CD14-positive monocyte (primary cell): ENCODE measurements around the gene DPF3. TPM values are rescaled to one million over a fixed set of nuclear protein-coding genes. Genes with fewer than 3 reads are reported as not detected.

Experiments used
- DNase-seq, 3 donors: peaks; one replicate each; pipeline ENCODE4 v3.0.0-alpha.2; 2011 to 2022
- H2AFZ ChIP-seq: 2 replicates; pipeline ENCODE4 v1.6.0; 2012; ENCODE audit warnings: mild to moderate bottlenecking, low read depth, low read length, inconsistent platforms; ENCODE audit not compliant: insufficient read depth, poor library complexity, severe bottlenecking
- H3K27ac ChIP-seq, 2 donors: 1 replicate in 1 of 2; 2 replicates in 1 of 2; pipeline ENCODE4 v1.5.1; 2012 to 2013; ENCODE audit warnings: low read length in 2 of 2, control low read depth in 1 of 2, inconsistent platforms in 1 of 2, low read depth in 1 of 2, mild to moderate bottlenecking in 1 of 2
- H3K27me3 ChIP-seq, 2 donors: one replicate each; pipeline versions ENCODE4 v1.6.0 to v1.6.1; 2011 to 2013; ENCODE audit warnings: low read length in 2 of 2; ENCODE audit not compliant: control insufficient read depth in 2 of 2, insufficient read depth in 2 of 2
- H3K36me3 ChIP-seq, 2 donors: replicated peaks in 1 of 2; 1 replicate in 1 of 2; 2 replicates in 1 of 2; pipeline versions ENCODE4 v1.5.1 to v1.6.1; 2012 to 2013; ENCODE audit warnings: low read length in 2 of 2, control low read depth in 1 of 2, inconsistent platforms in 1 of 2, mild to moderate bottlenecking in 1 of 2; ENCODE audit not compliant: insufficient read depth in 2 of 2, control insufficient read depth in 1 of 2
- H3K4me1 ChIP-seq, 2 donors: 1 replicate in 1 of 2; 2 replicates in 1 of 2; pipeline versions ENCODE4 v1.5.1 to v1.6.1; 2012 to 2013; ENCODE audit warnings: low read length in 2 of 2, control low read depth in 1 of 2, inconsistent platforms in 1 of 2, mild to moderate bottlenecking in 1 of 2, moderate library complexity in 1 of 2; ENCODE audit not compliant: insufficient read depth in 2 of 2, control insufficient read depth in 1 of 2
- H3K4me2 ChIP-seq: replicated peaks from 2 replicates; pipeline ENCODE3; 2012; ENCODE audit warnings: low read length, moderate library complexity, mild to moderate bottlenecking; ENCODE audit not compliant: poor library complexity, severe bottlenecking; ENCODE audit errors: extremely low read depth
- H3K4me3 ChIP-seq, 3 experiments: fragments of 200-600 bp in 1 of 3; sonication (generic) in 1 of 3; replicated peaks in 1 of 3; 1 replicate in 2 of 3; 2 replicates in 1 of 3; pipeline ENCODE4 v1.5.1; 2011 to 2013; ENCODE audit warnings: low read length in 3 of 3, mild to moderate bottlenecking in 3 of 3, control low read depth in 2 of 3, low read depth in 2 of 3, inconsistent platforms in 1 of 3, moderate library complexity in 1 of 3
- H3K79me2 ChIP-seq: 2 replicates; pipeline ENCODE4 v1.6.0; 2012; ENCODE audit warnings: mild to moderate bottlenecking, control low read depth, inconsistent platforms, low read length, moderate library complexity; ENCODE audit not compliant: insufficient read depth
- H3K9ac ChIP-seq: 2 replicates; pipeline ENCODE4 v1.6.0; 2017; ENCODE audit warnings: low read length, mild to moderate bottlenecking; ENCODE audit not compliant: insufficient read depth, poor library complexity, severe bottlenecking
- H3K9me3 ChIP-seq, 2 donors: replicated peaks in 1 of 2; 1 replicate in 1 of 2; 2 replicates in 1 of 2; pipeline versions ENCODE4 v1.5.1 to v1.6.1; 2012 to 2013; ENCODE audit warnings: low read length in 2 of 2, control low read depth in 1 of 2; ENCODE audit not compliant: control insufficient read depth in 1 of 2, insufficient read depth in 1 of 2
- H4K20me1 ChIP-seq: 2 replicates; pipeline ENCODE4 v1.6.0; 2012; ENCODE audit warnings: mild to moderate bottlenecking, low read length, control low read depth, moderate library complexity; ENCODE audit not compliant: insufficient read depth
- H3K27ac Mint-ChIP-seq, 7 donors: one replicate each; pipeline ENCODE4 v1.8.0; 2020; ENCODE audit warnings: mild to moderate bottlenecking in 7 of 7, mixed read lengths in 7 of 7, moderate library complexity in 6 of 7, inconsistent platforms in 2 of 7
- H3K27me3 Mint-ChIP-seq, 3 donors: one replicate each; pipeline ENCODE4 v1.8.0; 2021 to 2022; ENCODE audit warnings: low read depth in 3 of 3, mild to moderate bottlenecking in 3 of 3, mixed read lengths in 3 of 3, moderate library complexity in 3 of 3, inconsistent platforms in 1 of 3
- H3K36me3 Mint-ChIP-seq, 2 donors: one replicate each; pipeline ENCODE4 v1.8.0; 2020; ENCODE audit warnings: mixed read lengths in 2 of 2, inconsistent platforms in 1 of 2, mild to moderate bottlenecking in 1 of 2
- H3K4me1 Mint-ChIP-seq: one replicate; pipeline ENCODE4 v1.8.0; 2020; ENCODE audit warnings: mild to moderate bottlenecking, mixed read lengths
- H3K4me3 Mint-ChIP-seq, 2 donors: one replicate each; pipeline ENCODE4 v1.8.0; 2020; ENCODE audit warnings: mild to moderate bottlenecking in 2 of 2, mixed read lengths in 2 of 2, moderate library complexity in 1 of 2
- H3K9me3 Mint-ChIP-seq, 7 donors: one replicate each; pipeline ENCODE4 v1.8.0; 2020 to 2022; ENCODE audit warnings: mixed read lengths in 7 of 7, mild to moderate bottlenecking in 6 of 7, moderate library complexity in 6 of 7, inconsistent platforms in 2 of 7
- WGBS: methylation state at CpG from one replicate; pipeline ENCODE4 v1.1.5; 2013; ENCODE audit warnings: missing lambda C conversion rate; ENCODE audit not compliant: insufficient coverage; 5-methylcytosine and 5-hydroxymethylcytosine counted together
- intact Hi-C, 2 donors: fragments of 100-400 bp; cut with micrococcal nuclease; formaldehyde crosslinking; loops; one replicate each; pipeline versions ENCODE4 v1.15.0 to v1.15.1; 2023
- polyA plus RNA-seq, 3 donors: library from polyadenylated mRNA; depleted of rRNA in 1 of 3; unstranded in 2 of 3; stranded (reverse) in 1 of 3; fragments of 300-500 nt in 2 of 3; fragments of >200 nt in 1 of 3; fragmentation: Illumina TruSeq in 2 of 3; gene quantifications; 1 replicate in 2 of 3; 2 replicates in 1 of 3; pipeline ENCODE4 v1.2.3, GENCODE V29; 2012 to 2021
- TF ChIP-seq, protein P1 (sequence below): fragments of 200-600 bp; IDR thresholded peaks from one replicate; pipeline ENCODE4 v1.8.0; 2022; ENCODE audit warnings: antibody characterized with exemption, mild to moderate bottlenecking

DPF3 gene
- polyA plus RNA-seq, 3 donors: 0.33 to 0.39 TPM; not detected in 1

DNA sequence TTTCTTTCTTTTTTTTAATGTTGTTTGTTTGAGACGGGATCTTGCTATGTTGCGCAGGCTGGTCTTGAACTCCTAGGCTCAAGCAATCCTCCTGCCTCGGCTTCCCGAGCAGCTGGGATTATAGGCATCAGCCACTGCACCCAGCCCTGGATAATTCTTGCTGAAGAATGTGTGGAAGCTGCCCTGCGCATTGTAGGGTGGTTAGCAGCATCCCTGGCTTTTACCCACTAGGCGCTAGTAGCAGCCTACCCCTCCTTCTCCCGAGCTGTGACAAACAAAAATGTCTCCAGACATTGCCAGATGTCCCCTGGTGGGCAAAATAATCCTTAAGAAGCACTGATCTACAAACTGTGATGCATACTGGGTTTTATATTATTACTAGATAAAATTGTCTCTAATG, 39.0 kb upstream of the DPF3 start:
- intact Hi-C loops: no loop called here
- Mint-ChIP-seq H3K9me3 (peaks cover 0 to 2% (median 0%) of the 10 kb centered on the region in 7 donors), H3K36me3 (peaks cover under 1 to 5% of the 10 kb centered on the region in 2 donors), H3K4me3 (no peak overlapping the region), H3K4me1 (no peaks in the 10 kb centered on the region), H3K27me3 (peaks cover 0 to 2% (median 0%) of the 10 kb centered on the region in 3 donors), H3K27ac (no peak overlapping the region)
- no peak for DNase-seq
- Histone ChIP-seq H3K27me3 (no peaks in the 10 kb centered on the region), H3K36me3 (no peaks in the 10 kb centered on the region), H3K4me2 (no peak overlapping the region), H4K20me1 (no peaks in the 10 kb centered on the region), H3K79me2 (no peaks in the 10 kb centered on the region), H3K4me1 (no peaks in the 10 kb centered on the region), H3K4me3 (no peak overlapping the region), H3K9ac (no peak overlapping the region), H2AFZ (no peak overlapping the region), H3K9me3 (no peaks in the 10 kb centered on the region), H3K27ac (no peak overlapping the region)
- TF ChIP-seq, protein P1, sequence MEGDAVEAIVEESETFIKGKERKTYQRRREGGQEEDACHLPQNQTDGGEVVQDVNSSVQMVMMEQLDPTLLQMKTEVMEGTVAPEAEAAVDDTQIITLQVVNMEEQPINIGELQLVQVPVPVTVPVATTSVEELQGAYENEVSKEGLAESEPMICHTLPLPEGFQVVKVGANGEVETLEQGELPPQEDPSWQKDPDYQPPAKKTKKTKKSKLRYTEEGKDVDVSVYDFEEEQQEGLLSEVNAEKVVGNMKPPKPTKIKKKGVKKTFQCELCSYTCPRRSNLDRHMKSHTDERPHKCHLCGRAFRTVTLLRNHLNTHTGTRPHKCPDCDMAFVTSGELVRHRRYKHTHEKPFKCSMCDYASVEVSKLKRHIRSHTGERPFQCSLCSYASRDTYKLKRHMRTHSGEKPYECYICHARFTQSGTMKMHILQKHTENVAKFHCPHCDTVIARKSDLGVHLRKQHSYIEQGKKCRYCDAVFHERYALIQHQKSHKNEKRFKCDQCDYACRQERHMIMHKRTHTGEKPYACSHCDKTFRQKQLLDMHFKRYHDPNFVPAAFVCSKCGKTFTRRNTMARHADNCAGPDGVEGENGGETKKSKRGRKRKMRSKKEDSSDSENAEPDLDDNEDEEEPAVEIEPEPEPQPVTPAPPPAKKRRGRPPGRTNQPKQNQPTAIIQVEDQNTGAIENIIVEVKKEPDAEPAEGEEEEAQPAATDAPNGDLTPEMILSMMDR: no peak
- 93% methylated on average over 3 of the region's 7 CpGs for WGBS

DNA sequence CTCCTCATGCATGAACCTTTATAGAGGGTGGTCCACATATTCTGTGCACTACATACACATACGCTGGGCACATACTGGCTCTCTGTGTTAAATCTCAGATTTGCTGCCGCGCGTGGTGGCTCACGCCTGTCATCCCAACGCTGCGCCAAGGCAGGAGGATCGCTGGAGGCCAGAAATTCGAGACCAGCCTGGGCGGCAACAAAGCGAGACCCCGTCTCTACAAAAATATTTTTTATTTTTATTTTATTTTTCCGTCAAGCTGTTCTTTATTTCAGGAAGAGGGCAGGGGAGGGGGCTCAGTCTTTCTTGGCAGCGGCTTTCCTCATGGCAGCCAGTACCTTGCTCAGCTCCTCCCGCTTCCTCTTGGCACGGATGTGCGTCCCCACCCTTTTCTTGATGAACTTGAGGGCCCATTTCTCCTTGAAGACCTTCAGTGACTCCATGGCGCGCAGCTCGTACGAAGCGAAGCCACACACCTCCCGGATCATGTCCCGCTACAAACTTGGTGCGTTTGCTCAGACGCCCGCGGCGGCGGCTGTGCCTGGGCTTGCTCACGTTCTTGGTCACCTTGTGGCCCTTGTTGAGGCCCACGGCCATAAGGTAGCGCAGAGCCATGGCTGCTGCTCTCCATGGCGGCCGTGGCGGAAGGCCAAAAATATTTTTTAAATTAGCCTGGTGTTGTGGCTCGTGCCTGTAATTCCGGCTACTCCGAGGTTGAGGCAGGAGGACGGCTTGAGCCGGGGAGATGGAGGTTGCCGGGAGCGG, 35.6 kb upstream of the DPF3 start:
- Histone ChIP-seq H3K4me2 (no peak overlapping the region), H3K4me3 (no peak overlapping the region), H3K36me3 (no peaks in the 10 kb centered on the region), H2AFZ (no peak overlapping the region), H3K27ac (no peak overlapping the region), H3K9me3 (no peaks in the 10 kb centered on the region), H3K27me3 (peaks cover 0 to 6% of the 10 kb centered on the region in 2 donors), H4K20me1 (no peaks in the 10 kb centered on the region), H3K4me1 (peaks cover 15 to 21% of the 10 kb centered on the region in 2 donors), H3K9ac (no peak overlapping the region), H3K79me2 (no peaks in the 10 kb centered on the region)
- intact Hi-C loops: no loop called here
- peaks cover 0 to 2% (median 0%) of the 10 kb centered on the region in 7 donors for H3K9me3 Mint-ChIP-seq
- H3K4me3 Mint-ChIP-seq: no peak overlapping the region
- peaks cover 4 to 21% (median 8%) of the 10 kb centered on the region in 3 donors for H3K27me3 Mint-ChIP-seq
- peaks cover 0 to 4% of the 10 kb centered on the region in 2 donors for H3K36me3 Mint-ChIP-seq
- H3K27ac Mint-ChIP-seq: no peak overlapping the region
- TF ChIP-seq, protein P1: no peak
- peaks cover 14% of the 10 kb centered on the region for H3K4me1 Mint-ChIP-seq
- no peak for DNase-seq
- WGBS: 97% methylated on average over 29 of the region's 43 CpGs
